SH-SY5Y (cell line): Measurements from ENCODE around the gene MKRN2OS.

Experiments
- GATA2 ChIP-seq: IDR thresholded peaks from 2 replicates; pipeline ENCODE4 v1.6.1; 2011; ENCODE audit warnings: mild to moderate bottlenecking, low read depth, low read length
- GATA3 ChIP-seq: IDR thresholded peaks from 2 replicates; pipeline ENCODE4 v1.6.1; 2011; ENCODE audit warnings: low read depth, mild to moderate bottlenecking, low read length, moderate library complexity

DNA sequence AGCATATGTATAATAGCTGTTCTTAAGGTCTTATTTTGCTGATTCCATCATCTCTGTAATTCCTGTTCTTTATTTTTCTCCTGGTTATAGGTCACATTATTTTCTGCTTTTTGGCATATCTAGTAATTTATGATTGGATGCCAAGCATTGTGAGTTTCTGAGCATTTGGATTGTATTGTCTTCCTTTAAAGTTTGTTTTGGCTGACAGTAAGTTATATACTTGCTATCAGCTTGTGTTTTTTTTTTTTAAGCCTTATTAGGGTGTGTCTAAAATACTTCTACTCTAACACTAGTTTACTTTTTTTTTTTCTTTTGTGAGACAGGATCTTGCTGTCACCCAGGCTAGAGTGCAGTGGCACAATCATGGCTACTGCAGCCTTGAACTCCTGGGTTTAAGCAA, 21.7 kb upstream of the MKRN2OS start:
- no peak for TF ChIP-seq GATA2
- no peak for TF ChIP-seq GATA3
